Chondrocyte (in vitro differentiated cells): ENCODE data around the gene AGXT. TPM values are rescaled to one million over a fixed set of nuclear protein-coding genes. Genes with fewer than 3 reads are reported as not detected.

Experiments used
- DNase-seq: peaks from one replicate; pipeline ENCODE4 v3.0.0; 2021; ENCODE audit warnings: mixed read lengths, low spot score
- H3K27ac Mint-ChIP-seq: one replicate; pipeline ENCODE4 v1.8.0; 2021; ENCODE audit warnings: mild to moderate bottlenecking, moderate library complexity, mixed read lengths; ENCODE audit not compliant: unreplicated experiment
- H3K27me3 Mint-ChIP-seq: 2 replicates; pipeline ENCODE4 v1.8.0; 2021; ENCODE audit warnings: low read depth, mixed read lengths
- H3K36me3 Mint-ChIP-seq: 2 replicates; pipeline ENCODE4 v1.8.0; 2021; ENCODE audit warnings: low read depth, mixed read lengths
- H3K4me1 Mint-ChIP-seq: 2 replicates; pipeline ENCODE4 v1.8.0; 2021; ENCODE audit warnings: low read depth, mild to moderate bottlenecking, mixed read lengths
- H3K4me3 Mint-ChIP-seq: one replicate; pipeline ENCODE4 v1.8.0; 2021; ENCODE audit warnings: mild to moderate bottlenecking, moderate library complexity, mixed read lengths; ENCODE audit not compliant: unreplicated experiment
- H3K9me3 Mint-ChIP-seq: 2 replicates; pipeline ENCODE4 v1.8.0; 2021; ENCODE audit warnings: low read depth, mixed read lengths
- CTCF ChIP-seq: fragments of 200-600 bp; sonication (generic); IDR thresholded peaks from 2 replicates; pipeline ENCODE4 v1.5.0; 2021; ENCODE audit warnings: antibody characterized with exemption, mild to moderate bottlenecking, moderate library complexity
- long read RNA-seq: library from polyadenylated mRNA; stranded (forward); transcript quantifications from one replicate; pipeline ENCODE4 v2.0.0, GENCODE V29; 2021
- total RNA-seq: library from RNA; stranded (reverse); gene quantifications from 3 replicates; pipeline ENCODE4 v1.2.1, GENCODE V29; 2021

AGXT gene
- not detected in 3 replicates for total RNA-seq
- long read RNA-seq, result 0 reads

- peak; percentile 68 for DNase-seq
- no peaks in the 10 kb centered on the region for H3K36me3 Mint-ChIP-seq
- H3K9me3 Mint-ChIP-seq, result no peaks in the 10 kb centered on the region
- H3K27ac Mint-ChIP-seq, result no peak within 1 kb of the TSS
- peaks cover 48% of the 10 kb centered on the region for H3K27me3 Mint-ChIP-seq
- TF ChIP-seq CTCF, result no peak
- H3K4me3 Mint-ChIP-seq, result no peak within 1 kb of the TSS
- H3K4me1 Mint-ChIP-seq, result no peaks in the 10 kb centered on the region
Observed at GRCh38 chr2:240868286-240869108, at the start of gene AGXT. TSS of gene AGXT (plus strand) at chr2:240868824. CDS start at chr2:240868866, 42 bp downstream.

GRCh38 chr2:240819126-240819857 is 49.3 kb upstream of the AGXT start:
- no peak overlapping the region for H3K27ac Mint-ChIP-seq
- peak overlapping the region; percentile 63 for H3K4me3 Mint-ChIP-seq
- H3K9me3 Mint-ChIP-seq, result peaks cover 9% of the 10 kb centered on the region
- H3K36me3 Mint-ChIP-seq, result peaks cover 10% of the 10 kb centered on the region
- no peak for DNase-seq
- peaks cover 7% of the 10 kb centered on the region for H3K4me1 Mint-ChIP-seq
- peaks cover 29% of the 10 kb centered on the region for H3K27me3 Mint-ChIP-seq
- no peak for TF ChIP-seq CTCF

- peak within 1 kb of the TSS; percentile 27 for H3K27ac Mint-ChIP-seq
- H3K36me3 Mint-ChIP-seq, result peaks cover 9% of the 10 kb centered on the region
- peaks cover 35% of the 10 kb centered on the region for H3K27me3 Mint-ChIP-seq
- DNase-seq, result no peak
- peaks cover 7% of the 10 kb centered on the region for H3K4me1 Mint-ChIP-seq
- H3K4me3 Mint-ChIP-seq, result peak within 1 kb of the TSS; percentile 70
- peaks cover 7% of the 10 kb centered on the region for H3K9me3 Mint-ChIP-seq
- no peak for TF ChIP-seq CTCF
Observed at GRCh38 chr2:240819858-240820606, 48.6 kb upstream of the AGXT start, which contains the start of gene KIF1A. TSS of gene KIF1A (minus strand) at chr2:240820219. CDS start at chr2:240797752, 22,467 bp downstream.

- Mint-ChIP-seq H3K36me3 (peaks cover 8% of the 10 kb centered on the region), H3K27ac (peak overlapping the region; percentile 27), H3K27me3 (peaks cover 42% of the 10 kb centered on the region), H3K4me1 (peaks cover 7% of the 10 kb centered on the region), H3K4me3 (peak overlapping the region; percentile 70), H3K9me3 (peaks cover 7% of the 10 kb centered on the region)
- TF ChIP-seq CTCF, result peak; percentile 26
- DNase-seq, result no peak
Observed at GRCh38 chr2:240820607-240821428, 47.8 kb upstream of the AGXT start.
